CD14-positive monocyte (primary cell): ENCODE measurements around the gene CCBE1. TPM values are rescaled to one million over a fixed set of nuclear protein-coding genes. Genes with fewer than 3 reads are reported as not detected.
A peak's percentile ranks its signal among the peaks of the same experiment; 100 is the strongest.

Experiments used
- DNase-seq, 3 donors: peaks; one replicate each; pipeline ENCODE4 v3.0.0-alpha.2; 2011 to 2022
- H2AFZ ChIP-seq: 2 replicates; pipeline ENCODE4 v1.6.0; 2012; ENCODE audit warnings: mild to moderate bottlenecking, low read depth, low read length, inconsistent platforms; ENCODE audit not compliant: insufficient read depth, poor library complexity, severe bottlenecking
- H3K27ac ChIP-seq, 2 donors: 1 replicate in 1 of 2; 2 replicates in 1 of 2; pipeline ENCODE4 v1.5.1; 2012 to 2013; ENCODE audit warnings: low read length in 2 of 2, control low read depth in 1 of 2, inconsistent platforms in 1 of 2, low read depth in 1 of 2, mild to moderate bottlenecking in 1 of 2
- H3K27me3 ChIP-seq, 2 donors: one replicate each; pipeline versions ENCODE4 v1.6.0 to v1.6.1; 2011 to 2013; ENCODE audit warnings: low read length in 2 of 2; ENCODE audit not compliant: control insufficient read depth in 2 of 2, insufficient read depth in 2 of 2
- H3K36me3 ChIP-seq, 2 donors: replicated peaks in 1 of 2; 1 replicate in 1 of 2; 2 replicates in 1 of 2; pipeline versions ENCODE4 v1.5.1 to v1.6.1; 2012 to 2013; ENCODE audit warnings: low read length in 2 of 2, control low read depth in 1 of 2, inconsistent platforms in 1 of 2, mild to moderate bottlenecking in 1 of 2; ENCODE audit not compliant: insufficient read depth in 2 of 2, control insufficient read depth in 1 of 2
- H3K4me1 ChIP-seq, 2 donors: 1 replicate in 1 of 2; 2 replicates in 1 of 2; pipeline versions ENCODE4 v1.5.1 to v1.6.1; 2012 to 2013; ENCODE audit warnings: low read length in 2 of 2, control low read depth in 1 of 2, inconsistent platforms in 1 of 2, mild to moderate bottlenecking in 1 of 2, moderate library complexity in 1 of 2; ENCODE audit not compliant: insufficient read depth in 2 of 2, control insufficient read depth in 1 of 2
- H3K4me2 ChIP-seq: replicated peaks from 2 replicates; pipeline ENCODE3; 2012; ENCODE audit warnings: low read length, moderate library complexity, mild to moderate bottlenecking; ENCODE audit not compliant: poor library complexity, severe bottlenecking; ENCODE audit errors: extremely low read depth
- H3K4me3 ChIP-seq, 3 experiments: fragments of 200-600 bp in 1 of 3; sonication (generic) in 1 of 3; replicated peaks in 1 of 3; 1 replicate in 2 of 3; 2 replicates in 1 of 3; pipeline ENCODE4 v1.5.1; 2011 to 2013; ENCODE audit warnings: low read length in 3 of 3, mild to moderate bottlenecking in 3 of 3, control low read depth in 2 of 3, low read depth in 2 of 3, inconsistent platforms in 1 of 3, moderate library complexity in 1 of 3
- H3K79me2 ChIP-seq: 2 replicates; pipeline ENCODE4 v1.6.0; 2012; ENCODE audit warnings: mild to moderate bottlenecking, control low read depth, inconsistent platforms, low read length, moderate library complexity; ENCODE audit not compliant: insufficient read depth
- H3K9ac ChIP-seq: 2 replicates; pipeline ENCODE4 v1.6.0; 2017; ENCODE audit warnings: low read length, mild to moderate bottlenecking; ENCODE audit not compliant: insufficient read depth, poor library complexity, severe bottlenecking
- H3K9me3 ChIP-seq, 2 donors: replicated peaks in 1 of 2; 1 replicate in 1 of 2; 2 replicates in 1 of 2; pipeline versions ENCODE4 v1.5.1 to v1.6.1; 2012 to 2013; ENCODE audit warnings: low read length in 2 of 2, control low read depth in 1 of 2; ENCODE audit not compliant: control insufficient read depth in 1 of 2, insufficient read depth in 1 of 2
- H4K20me1 ChIP-seq: 2 replicates; pipeline ENCODE4 v1.6.0; 2012; ENCODE audit warnings: mild to moderate bottlenecking, low read length, control low read depth, moderate library complexity; ENCODE audit not compliant: insufficient read depth
- H3K27ac Mint-ChIP-seq, 7 donors: one replicate each; pipeline ENCODE4 v1.8.0; 2020; ENCODE audit warnings: mild to moderate bottlenecking in 7 of 7, mixed read lengths in 7 of 7, moderate library complexity in 6 of 7, inconsistent platforms in 2 of 7
- H3K27me3 Mint-ChIP-seq, 3 donors: one replicate each; pipeline ENCODE4 v1.8.0; 2021 to 2022; ENCODE audit warnings: low read depth in 3 of 3, mild to moderate bottlenecking in 3 of 3, mixed read lengths in 3 of 3, moderate library complexity in 3 of 3, inconsistent platforms in 1 of 3
- H3K36me3 Mint-ChIP-seq, 2 donors: one replicate each; pipeline ENCODE4 v1.8.0; 2020; ENCODE audit warnings: mixed read lengths in 2 of 2, inconsistent platforms in 1 of 2, mild to moderate bottlenecking in 1 of 2
- H3K4me1 Mint-ChIP-seq: one replicate; pipeline ENCODE4 v1.8.0; 2020; ENCODE audit warnings: mild to moderate bottlenecking, mixed read lengths
- H3K4me3 Mint-ChIP-seq, 2 donors: one replicate each; pipeline ENCODE4 v1.8.0; 2020; ENCODE audit warnings: mild to moderate bottlenecking in 2 of 2, mixed read lengths in 2 of 2, moderate library complexity in 1 of 2
- H3K9me3 Mint-ChIP-seq, 7 donors: one replicate each; pipeline ENCODE4 v1.8.0; 2020 to 2022; ENCODE audit warnings: mixed read lengths in 7 of 7, mild to moderate bottlenecking in 6 of 7, moderate library complexity in 6 of 7, inconsistent platforms in 2 of 7
- CTCF ChIP-seq: fragments of 200-600 bp; IDR thresholded peaks from one replicate; pipeline ENCODE4 v1.8.0; 2022; ENCODE audit warnings: antibody characterized with exemption, mild to moderate bottlenecking
- WGBS: methylation state at CpG from one replicate; pipeline ENCODE4 v1.1.5; 2013; ENCODE audit warnings: missing lambda C conversion rate; ENCODE audit not compliant: insufficient coverage; 5-methylcytosine and 5-hydroxymethylcytosine counted together
- intact Hi-C, 2 donors: fragments of 100-400 bp; cut with micrococcal nuclease; formaldehyde crosslinking; loops; one replicate each; pipeline versions ENCODE4 v1.15.0 to v1.15.1; 2023
- polyA plus RNA-seq, 3 donors: library from polyadenylated mRNA; depleted of rRNA in 1 of 3; unstranded in 2 of 3; stranded (reverse) in 1 of 3; fragments of 300-500 nt in 2 of 3; fragments of >200 nt in 1 of 3; fragmentation: Illumina TruSeq in 2 of 3; gene quantifications; 1 replicate in 2 of 3; 2 replicates in 1 of 3; pipeline ENCODE4 v1.2.3, GENCODE V29; 2012 to 2021

The CCBE1 gene
- polyA plus RNA-seq, 3 donors = not detected

- no peak overlapping the region for H3K4me2 ChIP-seq
- H3K9ac ChIP-seq = no peak overlapping the region
- no peak overlapping the region for H3K27ac ChIP-seq
- Mint-ChIP-seq H3K4me3 (no peak overlapping the region), H3K27me3 (peaks cover 2 to 8% (median 6%) of the 10 kb centered on the region in 3 donors), H3K9me3 (peaks cover 0 to 3% (median 1%) of the 10 kb centered on the region in 7 donors), H3K36me3 (no peaks in the 10 kb centered on the region), H3K4me1 (no peaks in the 10 kb centered on the region), H3K27ac (peak overlapping the region in 1 of 7 donors; percentile 22)
- no peaks in the 10 kb centered on the region for H3K79me2 ChIP-seq
- WGBS = 84% methylated on average over 5 of the region's 7 CpGs
- DNase-seq = no peak
- H2AFZ ChIP-seq = no peak overlapping the region
- intact Hi-C loops = no loop called here
- H3K4me3 ChIP-seq = no peak overlapping the region
- no peaks in the 10 kb centered on the region for H3K27me3 ChIP-seq
- no peaks in the 10 kb centered on the region for H3K36me3 ChIP-seq
- no peaks in the 10 kb centered on the region for H3K9me3 ChIP-seq
- no peaks in the 10 kb centered on the region for H3K4me1 ChIP-seq
- no peaks in the 10 kb centered on the region for H4K20me1 ChIP-seq
- no peak for TF ChIP-seq CTCF
These were observed 185.0 kb downstream of the CCBE1 start for GRCh38 chr18:59512025-59512755.

GRCh38 chr18:59509481-59510442 is 187.5 kb downstream of the CCBE1 start:
- H3K4me1 Mint-ChIP-seq = no peaks in the 10 kb centered on the region
- H3K79me2 ChIP-seq = no peaks in the 10 kb centered on the region
- WGBS = 86% methylated on average over 2 of the region's 8 CpGs
- H4K20me1 ChIP-seq = no peaks in the 10 kb centered on the region
- no peak overlapping the region for H3K4me3 Mint-ChIP-seq
- no peaks in the 10 kb centered on the region for H3K9me3 ChIP-seq
- no peak overlapping the region for H3K4me3 ChIP-seq
- no peak for TF ChIP-seq CTCF
- no peak overlapping the region for H2AFZ ChIP-seq
- no peak overlapping the region for H3K9ac ChIP-seq
- no peak overlapping the region for H3K27ac Mint-ChIP-seq
- H3K4me2 ChIP-seq = no peak overlapping the region
- H3K4me1 ChIP-seq = no peaks in the 10 kb centered on the region
- intact Hi-C loops = no loop called here
- H3K27me3 Mint-ChIP-seq = peaks cover 0 to 10% (median 8%) of the 10 kb centered on the region in 3 donors
- no peaks in the 10 kb centered on the region for H3K36me3 Mint-ChIP-seq
- no peak for DNase-seq
- H3K27me3 ChIP-seq = no peaks in the 10 kb centered on the region
- no peak overlapping the region for H3K27ac ChIP-seq
- H3K36me3 ChIP-seq = no peaks in the 10 kb centered on the region
- peaks cover 0 to 5% (median 2%) of the 10 kb centered on the region in 7 donors for H3K9me3 Mint-ChIP-seq
